Activated T-cell treated with anti-CD3 and anti-CD28 coated beads, Interleukin-2, amount 50 U/mL, for 24 hours (primary cell): ENCODE results near the gene ELAVL3.
"Not testable (repeated sequence)": the region's sequence is repeated elsewhere in the genome, so short reads cannot be mapped to it uniquely, and the experiment has no call there.

Experiments used
- DNase-seq: peaks from one replicate; pipeline ENCODE4 v3.0.0-alpha.2; 2020
- H3K27ac Mint-ChIP-seq: 2 replicates; pipeline ENCODE4 v1.8.0; 2020; ENCODE audit warnings: mild to moderate bottlenecking, mixed read lengths
- H3K27me3 Mint-ChIP-seq: 2 replicates; pipeline ENCODE4 v1.8.0; 2020; ENCODE audit warnings: mixed read lengths
- H3K36me3 Mint-ChIP-seq: 2 replicates; pipeline ENCODE4 v1.8.0; 2020; ENCODE audit warnings: low read depth, mixed read lengths
- H3K4me1 Mint-ChIP-seq: 2 replicates; pipeline ENCODE4 v1.8.0; 2020; ENCODE audit warnings: low read depth, mixed read lengths
- H3K4me3 Mint-ChIP-seq: 2 replicates; pipeline ENCODE4 v1.8.0; 2020; ENCODE audit warnings: mild to moderate bottlenecking, moderate library complexity, mixed read lengths
- H3K9me3 Mint-ChIP-seq: 2 replicates; pipeline ENCODE4 v1.8.0; 2020; ENCODE audit warnings: mixed read lengths

Gene ELAVL3

GRCh38 chr19:11457831-11458230 is 23.0 kb downstream of the ELAVL3 start:
- DNase-seq, result no peak
- no peak overlapping the region for H3K4me3 Mint-ChIP-seq
- H3K27me3 Mint-ChIP-seq, result peaks cover 18% of the 10 kb centered on the region
- no peaks in the 10 kb centered on the region for H3K36me3 Mint-ChIP-seq
- H3K4me1 Mint-ChIP-seq, result no peaks in the 10 kb centered on the region
- H3K9me3 Mint-ChIP-seq, result no peaks in the 10 kb centered on the region
- no peak overlapping the region for H3K27ac Mint-ChIP-seq

- no peaks in the 10 kb centered on the region for H3K9me3 Mint-ChIP-seq
- H3K27me3 Mint-ChIP-seq, result peaks cover 18% of the 10 kb centered on the region
- H3K4me1 Mint-ChIP-seq, result no peaks in the 10 kb centered on the region
- DNase-seq, result no peak
- H3K27ac Mint-ChIP-seq, result no peak overlapping the region
- H3K4me3 Mint-ChIP-seq, result no peak overlapping the region
- no peaks in the 10 kb centered on the region for H3K36me3 Mint-ChIP-seq
Observed at GRCh38 chr19:11457115-11457514, 23.7 kb downstream of the ELAVL3 start.

- no peaks in the 10 kb centered on the region for H3K4me1 Mint-ChIP-seq
- no peak for DNase-seq
Observed at GRCh38 chr19:11456659-11457058, 24.2 kb downstream of the ELAVL3 start.

DNA sequence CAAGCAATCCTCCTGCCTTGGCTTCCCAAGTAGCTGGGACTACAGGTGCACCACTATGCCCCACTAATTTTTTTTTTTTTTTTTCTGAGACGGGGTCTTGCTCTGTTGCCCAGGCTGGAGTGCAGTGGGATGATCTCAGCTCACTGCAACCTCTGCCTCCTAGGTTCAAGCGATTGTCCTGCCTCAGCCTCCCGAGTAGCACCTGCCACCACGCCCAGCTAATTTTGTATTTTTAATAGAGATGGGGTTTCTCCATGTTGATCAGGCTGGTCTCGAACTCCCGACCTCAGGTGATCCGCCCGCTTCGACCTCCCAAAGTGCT is 25.7 kb downstream of the ELAVL3 start:
- H3K4me3 Mint-ChIP-seq, DNase-seq, H3K9me3 Mint-ChIP-seq, H3K36me3 Mint-ChIP-seq, H3K27ac Mint-ChIP-seq, H3K4me1 Mint-ChIP-seq: not testable (repeated sequence)
- peaks cover 15% of the 10 kb centered on the region for H3K27me3 Mint-ChIP-seq

More at GRCh38 chr19:11456659-11457058, 24.2 kb downstream of the ELAVL3 start:
- H3K27me3 Mint-ChIP-seq, result peaks cover 18% of the 10 kb centered on the region
- no peak overlapping the region for H3K4me3 Mint-ChIP-seq
- H3K36me3 Mint-ChIP-seq, result no peaks in the 10 kb centered on the region
- H3K9me3 Mint-ChIP-seq, result no peaks in the 10 kb centered on the region
- no peak overlapping the region for H3K27ac Mint-ChIP-seq

DNA sequence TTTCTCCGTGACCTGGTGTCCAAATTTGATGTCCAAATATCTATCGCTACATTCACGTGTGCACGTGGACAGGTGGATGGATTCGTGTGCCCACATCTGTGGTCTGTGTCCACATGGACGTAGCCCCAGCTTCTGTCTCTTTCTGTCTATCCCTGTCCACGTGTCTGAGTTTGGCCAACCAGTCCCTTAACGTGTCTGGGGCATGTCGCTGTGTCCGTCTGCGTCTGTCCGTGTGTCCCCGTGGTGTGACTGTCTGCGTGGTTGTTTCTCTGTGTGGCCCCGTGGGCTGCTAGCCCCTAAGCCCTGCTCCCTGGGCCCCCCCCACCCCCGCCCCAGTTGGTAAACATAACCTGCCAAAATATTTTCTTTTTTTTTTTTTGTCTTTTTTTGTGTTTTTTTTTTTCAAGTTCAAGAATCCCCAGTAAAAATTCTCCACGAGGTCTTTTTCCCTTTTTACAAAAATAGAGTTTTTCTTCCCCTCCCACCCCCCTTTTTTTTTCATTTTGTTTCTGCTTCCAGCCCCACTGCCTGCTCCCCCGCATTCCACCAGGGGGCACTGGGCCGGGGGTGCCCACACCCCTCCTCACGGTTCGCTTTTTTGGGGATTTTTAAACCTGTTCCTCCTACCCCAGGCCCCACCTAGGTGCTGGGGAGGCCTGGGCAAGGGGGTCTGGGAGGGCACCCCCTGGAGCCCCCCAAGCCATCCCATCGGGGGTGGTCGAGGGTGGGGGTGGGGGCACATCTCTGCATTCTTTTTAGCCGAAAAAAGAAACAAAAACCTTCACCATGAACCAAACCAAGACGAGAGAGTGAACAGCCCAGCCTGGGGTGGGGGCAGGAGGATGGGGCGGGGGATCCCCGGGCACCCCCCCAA is 27.1 kb downstream of the ELAVL3 start:
- Mint-ChIP-seq H3K9me3 (no peaks in the 10 kb centered on the region), H3K36me3 (peaks cover 24% of the 10 kb centered on the region), H3K27me3 (peaks cover 8% of the 10 kb centered on the region), H3K27ac (no peak overlapping the region), H3K4me3 (no peak overlapping the region), H3K4me1 (no peaks in the 10 kb centered on the region)
- no peak for DNase-seq

- Mint-ChIP-seq H3K9me3 (no peaks in the 10 kb centered on the region), H3K4me3 (no peak overlapping the region), H3K4me1 (no peaks in the 10 kb centered on the region), H3K36me3 (peaks cover 33% of the 10 kb centered on the region), H3K27ac (no peak overlapping the region), H3K27me3 (no peaks in the 10 kb centered on the region)
- DNase-seq, result no peak
Observed at GRCh38 chr19:11452620-11453310, 28.1 kb downstream of the ELAVL3 start.

DNA sequence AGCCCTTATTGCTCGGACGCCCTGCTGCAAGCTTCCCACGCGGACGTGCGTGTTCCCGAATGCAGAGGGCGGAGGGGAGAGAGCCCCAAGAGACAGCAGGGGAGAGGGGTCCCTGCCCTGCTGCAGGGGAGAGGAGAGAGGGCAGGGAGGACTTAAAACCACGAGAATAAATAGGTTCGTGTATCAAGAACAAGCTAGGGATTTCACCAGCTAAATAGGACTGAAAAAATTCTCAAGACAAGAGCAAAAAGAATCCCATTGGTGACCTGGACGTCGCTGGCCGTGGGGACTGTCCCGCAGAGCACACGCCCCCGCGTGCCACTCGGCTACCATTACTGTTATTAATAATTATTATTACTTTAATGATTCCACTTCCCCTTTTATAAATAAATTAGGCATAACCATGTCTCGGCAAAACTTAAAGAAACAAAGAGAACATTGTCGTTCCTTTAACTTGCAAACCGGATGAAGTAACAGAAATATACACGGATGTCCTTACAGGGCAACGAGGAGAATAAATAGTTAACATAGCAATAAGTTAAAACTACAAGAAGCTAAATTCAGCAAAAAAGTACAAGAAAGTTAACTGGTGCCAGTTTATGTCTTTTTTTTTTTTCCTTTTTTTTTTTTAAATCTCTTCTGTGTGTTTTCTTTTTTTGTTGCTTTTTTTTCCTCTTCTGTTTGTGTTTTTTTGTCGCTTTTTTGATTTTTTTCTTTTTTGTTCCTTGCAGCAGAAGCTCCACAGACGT is 28.8 kb downstream of the ELAVL3 start:
- H3K9me3 Mint-ChIP-seq, result no peaks in the 10 kb centered on the region
- no peaks in the 10 kb centered on the region for H3K27me3 Mint-ChIP-seq
- no peak overlapping the region for H3K27ac Mint-ChIP-seq
- no peak overlapping the region for H3K4me3 Mint-ChIP-seq
- peaks cover 38% of the 10 kb centered on the region for H3K36me3 Mint-ChIP-seq
- no peak for DNase-seq
- no peaks in the 10 kb centered on the region for H3K4me1 Mint-ChIP-seq

GRCh38 chr19:11451327-11451870 is 29.4 kb downstream of the ELAVL3 start:
- no peaks in the 10 kb centered on the region for H3K27me3 Mint-ChIP-seq
- H3K4me1 Mint-ChIP-seq, result no peaks in the 10 kb centered on the region
- no peaks in the 10 kb centered on the region for H3K9me3 Mint-ChIP-seq
- H3K36me3 Mint-ChIP-seq, result peaks cover 44% of the 10 kb centered on the region
- H3K27ac Mint-ChIP-seq, result no peak overlapping the region
- no peak overlapping the region for H3K4me3 Mint-ChIP-seq
- no peak for DNase-seq

- no peak for DNase-seq
- H3K4me3 Mint-ChIP-seq, result no peak overlapping the region
- peaks cover 44% of the 10 kb centered on the region for H3K36me3 Mint-ChIP-seq
- no peak overlapping the region for H3K27ac Mint-ChIP-seq
- H3K27me3 Mint-ChIP-seq, result no peaks in the 10 kb centered on the region
- H3K9me3 Mint-ChIP-seq, result no peaks in the 10 kb centered on the region
- no peaks in the 10 kb centered on the region for H3K4me1 Mint-ChIP-seq
Observed at GRCh38 chr19:11450570-11451326, 30.1 kb downstream of the ELAVL3 start.

- Mint-ChIP-seq H3K27me3 (no peaks in the 10 kb centered on the region), H3K4me1 (no peaks in the 10 kb centered on the region), H3K36me3 (peaks cover 59% of the 10 kb centered on the region), H3K9me3 (no peaks in the 10 kb centered on the region), H3K4me3 (no peak overlapping the region), H3K27ac (peak overlapping the region; percentile 11)
- no peak for DNase-seq
Observed at GRCh38 chr19:11448923-11449554, 31.8 kb downstream of the ELAVL3 start.

GRCh38 chr19:11448410-11448809 is 32.4 kb downstream of the ELAVL3 start:
- H3K27ac Mint-ChIP-seq, result no peak overlapping the region
- H3K36me3 Mint-ChIP-seq, result peaks cover 64% of the 10 kb centered on the region
- DNase-seq, result no peak
- H3K4me3 Mint-ChIP-seq, result no peak overlapping the region
- H3K27me3 Mint-ChIP-seq, result no peaks in the 10 kb centered on the region
- H3K4me1 Mint-ChIP-seq, result no peaks in the 10 kb centered on the region
- no peaks in the 10 kb centered on the region for H3K9me3 Mint-ChIP-seq

GRCh38 chr19:11447347-11448262 is 33.2 kb downstream of the ELAVL3 start:
- Mint-ChIP-seq H3K27me3 (no peaks in the 10 kb centered on the region), H3K36me3 (peaks cover 70% of the 10 kb centered on the region), H3K4me1 (no peaks in the 10 kb centered on the region), H3K9me3 (no peaks in the 10 kb centered on the region), H3K4me3 (no peak overlapping the region), H3K27ac (no peak overlapping the region)
- no peak for DNase-seq
